ENCODE data around the gene NPB.

The NPB gene

GRCh38 chr17:81895400-81895799, 6.6 kb upstream of the NPB start:
- no peak for DNase-seq (ENCODE audit: extremely low read depth, insufficient read length)
- no peaks in the 10 kb centered on the region for H3K27me3 ChIP-seq (replicated peaks; ENCODE audit: control insufficient read depth, insufficient read depth, low read length)
- H3K4me3 ChIP-seq (replicated peaks; ENCODE audit: low read depth, low read length) = no peak overlapping the region
- TF ChIP-seq CTCF (IDR thresholded peaks at IDR 0.05; ENCODE audit: insufficient read depth, low read length, poor library complexity, severe bottlenecking) = no peak
- H3K36me3 ChIP-seq (ENCODE audit: control insufficient read depth, insufficient read depth, low read length) = peaks cover 10% of the 10 kb centered on the region

- Histone ChIP-seq H3K27me3 (replicated peaks; ENCODE audit: control insufficient read depth, insufficient read depth, low read length) (no peaks in the 10 kb centered on the region), H3K4me3 (replicated peaks; ENCODE audit: low read depth, low read length) (no peak overlapping the region), H3K36me3 (ENCODE audit: control insufficient read depth, insufficient read depth, low read length) (peaks cover 10% of the 10 kb centered on the region)
- TF ChIP-seq CTCF (IDR thresholded peaks at IDR 0.05; ENCODE audit: insufficient read depth, low read length, poor library complexity, severe bottlenecking) = no peak
- DNase-seq (ENCODE audit: extremely low read depth, insufficient read length) = no peak
These were observed 3.8 kb upstream of the NPB start for GRCh38 chr17:81898029-81898866.

- Histone ChIP-seq H3K36me3 (ENCODE audit: control insufficient read depth, insufficient read depth, low read length) (peaks cover 10% of the 10 kb centered on the region), H3K4me3 (replicated peaks; ENCODE audit: low read depth, low read length) (no peak overlapping the region), H3K27me3 (replicated peaks; ENCODE audit: control insufficient read depth, insufficient read depth, low read length) (no peaks in the 10 kb centered on the region)
- DNase-seq (ENCODE audit: extremely low read depth, insufficient read length) = no peak
- no peak for TF ChIP-seq CTCF (IDR thresholded peaks at IDR 0.05; ENCODE audit: insufficient read depth, low read length, poor library complexity, severe bottlenecking)
These were observed 3.2 kb upstream of the NPB start for GRCh38 chr17:81898885-81899284.

GRCh38 chr17:81899514-81900166, 2.4 kb upstream of the NPB start:
- H3K27me3 ChIP-seq (replicated peaks; ENCODE audit: control insufficient read depth, insufficient read depth, low read length) = no peaks in the 10 kb centered on the region
- TF ChIP-seq CTCF (IDR thresholded peaks at IDR 0.05; ENCODE audit: insufficient read depth, low read length, poor library complexity, severe bottlenecking) = no peak
- no peak for DNase-seq (ENCODE audit: extremely low read depth, insufficient read length)
- no peak overlapping the region for H3K4me3 ChIP-seq (replicated peaks; ENCODE audit: low read depth, low read length)
- peaks cover 11% of the 10 kb centered on the region for H3K36me3 ChIP-seq (ENCODE audit: control insufficient read depth, insufficient read depth, low read length)

- TF ChIP-seq CTCF (IDR thresholded peaks at IDR 0.05; ENCODE audit: insufficient read depth, low read length, poor library complexity, severe bottlenecking) = no peak
- DNase-seq (ENCODE audit: extremely low read depth, insufficient read length) = no peak
- H3K36me3 ChIP-seq (ENCODE audit: control insufficient read depth, insufficient read depth, low read length) = peaks cover 13% of the 10 kb centered on the region
- no peaks in the 10 kb centered on the region for H3K27me3 ChIP-seq (replicated peaks; ENCODE audit: control insufficient read depth, insufficient read depth, low read length)
- no peak overlapping the region for H3K4me3 ChIP-seq (replicated peaks; ENCODE audit: low read depth, low read length)
These were observed 1.7 kb upstream of the NPB start for GRCh38 chr17:81900181-81900820.

Data from GM06990 (cell line).